ENCODE results near the gene FGF10.

DNA sequence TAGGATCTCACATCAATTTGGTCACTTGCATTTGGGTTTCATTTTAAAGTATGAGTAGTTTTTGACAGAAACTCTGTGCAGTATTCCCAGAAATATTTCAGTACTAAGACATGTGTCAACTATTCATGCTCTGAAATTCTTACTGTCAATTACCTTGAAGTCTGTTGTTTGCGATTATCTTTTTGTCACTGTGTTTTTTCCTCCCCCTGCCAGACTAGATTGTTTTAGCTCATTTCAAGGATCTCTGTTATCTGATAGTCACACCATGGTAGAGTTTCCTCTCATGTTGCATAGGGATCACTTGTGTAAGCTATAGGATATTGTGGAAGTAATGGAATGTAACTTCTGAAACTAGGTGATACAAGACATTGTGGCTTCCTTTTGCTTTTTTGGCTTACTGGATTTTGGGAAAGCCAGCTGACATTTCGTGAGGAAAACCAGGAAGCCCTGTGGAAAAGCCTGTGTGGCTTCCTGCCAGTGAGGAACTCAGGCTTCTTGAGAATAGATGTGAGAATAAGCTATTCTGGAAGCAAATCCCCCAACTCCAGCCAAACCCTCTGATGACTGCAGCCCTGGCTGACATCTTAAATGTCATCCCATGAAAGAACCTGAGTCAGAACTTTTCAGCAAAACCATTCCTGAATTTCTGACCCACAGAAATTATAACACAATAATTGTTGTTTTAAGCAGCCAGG lies 122.2 kb downstream of the FGF10 start:
- TF ChIP-seq, protein P1, sequence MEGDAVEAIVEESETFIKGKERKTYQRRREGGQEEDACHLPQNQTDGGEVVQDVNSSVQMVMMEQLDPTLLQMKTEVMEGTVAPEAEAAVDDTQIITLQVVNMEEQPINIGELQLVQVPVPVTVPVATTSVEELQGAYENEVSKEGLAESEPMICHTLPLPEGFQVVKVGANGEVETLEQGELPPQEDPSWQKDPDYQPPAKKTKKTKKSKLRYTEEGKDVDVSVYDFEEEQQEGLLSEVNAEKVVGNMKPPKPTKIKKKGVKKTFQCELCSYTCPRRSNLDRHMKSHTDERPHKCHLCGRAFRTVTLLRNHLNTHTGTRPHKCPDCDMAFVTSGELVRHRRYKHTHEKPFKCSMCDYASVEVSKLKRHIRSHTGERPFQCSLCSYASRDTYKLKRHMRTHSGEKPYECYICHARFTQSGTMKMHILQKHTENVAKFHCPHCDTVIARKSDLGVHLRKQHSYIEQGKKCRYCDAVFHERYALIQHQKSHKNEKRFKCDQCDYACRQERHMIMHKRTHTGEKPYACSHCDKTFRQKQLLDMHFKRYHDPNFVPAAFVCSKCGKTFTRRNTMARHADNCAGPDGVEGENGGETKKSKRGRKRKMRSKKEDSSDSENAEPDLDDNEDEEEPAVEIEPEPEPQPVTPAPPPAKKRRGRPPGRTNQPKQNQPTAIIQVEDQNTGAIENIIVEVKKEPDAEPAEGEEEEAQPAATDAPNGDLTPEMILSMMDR (conservative IDR thresholded peaks at IDR 0.05; ENCODE audit: low read depth, low read length), result no peak
- TF ChIP-seq POLR2A (IDR thresholded peaks at IDR 0.05; ENCODE audit: low read depth, low read length), result no peak
- TF ChIP-seq RAD21 (IDR thresholded peaks at IDR 0.05; ENCODE audit: low read length), result no peak
- no peak for TF ChIP-seq MAFK (IDR thresholded peaks at IDR 0.05; ENCODE audit: low read depth, low read length)
- TF ChIP-seq MAZ (IDR thresholded peaks at IDR 0.05; ENCODE audit: borderline replicate concordance, low read depth, low read length), result no peak
- no peak for TF ChIP-seq CEBPB (IDR thresholded peaks at IDR 0.05; ENCODE audit: low read depth, low read length)
- TF ChIP-seq BHLHE40 (IDR thresholded peaks at IDR 0.05; ENCODE audit: low read depth, low read length), result no peak
